GM21576 (cell line): ENCODE measurements around the gene HIPK2.
A peak's percentile ranks its signal among the peaks of the same experiment; 100 is the strongest.

Source experiments
- ATAC-seq: cut with Tn5 transposase; IDR thresholded peaks from one replicate; pipeline ENCODE4 v1.9.1; 2021; ENCODE audit warnings: mild to moderate bottlenecking, moderate library complexity; ENCODE audit not compliant: unreplicated experiment

The HIPK2 gene

DNA sequence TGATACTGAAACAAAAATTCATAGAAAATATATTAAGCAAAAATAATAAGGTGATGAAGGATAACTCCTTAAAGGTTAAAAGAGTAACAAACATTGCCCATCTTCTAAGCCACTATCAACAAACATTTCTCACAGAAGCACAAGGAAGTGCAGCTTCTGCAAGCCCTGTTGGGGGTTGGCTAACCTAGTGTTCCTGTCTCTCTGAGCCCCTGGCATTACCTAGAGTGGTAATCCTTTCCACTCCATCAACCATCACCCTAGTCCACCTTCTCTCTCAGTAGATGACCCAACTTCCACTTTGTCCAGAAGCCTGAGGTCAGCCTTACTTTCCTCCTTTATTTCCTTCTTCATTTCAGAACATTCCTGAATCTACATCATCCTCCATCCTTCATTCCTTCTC is 59.7 kb downstream of the HIPK2 start:
- ATAC-seq: no peak

DNA sequence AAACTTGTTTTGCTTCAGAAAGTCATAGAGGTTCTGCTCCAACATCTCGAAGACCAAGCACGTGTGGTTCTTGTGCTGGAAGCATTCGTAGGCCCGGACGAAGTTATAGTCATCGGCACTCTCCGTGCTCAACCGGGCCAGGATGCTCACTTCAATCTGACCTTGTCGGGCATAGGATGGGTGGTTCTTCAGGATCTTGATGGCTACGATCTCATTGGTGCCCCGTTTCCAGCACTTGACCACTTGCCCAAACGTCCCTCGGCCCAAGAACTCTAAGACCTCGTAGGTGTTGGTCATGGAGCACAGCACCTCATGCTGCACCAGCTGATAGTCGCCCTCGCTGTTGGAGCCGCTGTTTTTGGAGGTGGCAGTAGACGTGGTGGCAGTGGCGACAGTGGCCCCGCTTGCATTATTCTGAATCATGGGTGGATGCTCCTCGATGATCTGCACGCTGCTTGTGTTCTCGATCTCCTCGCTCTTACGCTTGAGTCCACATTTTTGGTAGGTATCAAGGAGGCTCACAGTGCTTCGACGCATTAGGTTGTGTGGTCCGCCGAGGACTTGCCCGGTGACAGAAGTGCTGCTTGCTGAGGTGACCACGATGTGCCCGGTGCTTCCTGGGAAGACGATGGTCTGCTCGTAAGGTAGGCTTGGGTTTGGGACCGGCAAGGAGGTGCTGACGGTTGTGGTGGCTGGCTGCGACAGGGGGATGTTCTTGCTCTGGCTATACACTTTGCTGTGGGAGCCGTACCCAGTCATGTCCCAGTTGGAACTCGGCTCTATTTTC is 61.4 kb downstream of the HIPK2 start:
- ATAC-seq: no peak

DNA sequence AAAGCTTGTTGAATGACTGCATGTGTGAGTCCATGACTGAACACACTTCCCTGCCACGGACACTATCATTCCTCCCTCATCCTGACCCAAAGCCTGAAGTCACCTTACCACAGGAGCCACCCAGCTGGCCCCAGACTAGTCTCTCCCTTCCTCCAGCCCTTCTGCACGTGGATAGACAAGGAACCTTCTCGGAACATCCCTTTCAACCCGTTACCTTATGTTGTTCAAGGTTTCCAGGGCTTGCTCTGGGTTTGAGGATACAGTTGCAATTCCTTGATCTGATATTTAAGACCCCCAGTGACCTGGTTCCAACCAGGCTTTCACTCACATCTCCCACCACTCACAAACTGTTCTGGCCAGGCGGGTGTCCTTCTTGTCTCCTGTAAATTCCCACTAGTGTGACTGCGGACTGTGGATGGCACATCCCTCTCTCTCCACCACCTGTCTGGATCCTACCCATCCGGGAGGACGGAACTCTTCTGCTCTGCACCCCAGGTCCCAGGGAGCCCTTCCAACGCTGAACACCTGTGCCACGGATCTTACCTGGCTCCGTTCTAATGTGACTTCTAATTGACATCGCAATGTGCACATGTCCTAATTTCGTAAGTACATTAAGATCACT is 62.5 kb downstream of the HIPK2 start:
- ATAC-seq: no peak

DNA sequence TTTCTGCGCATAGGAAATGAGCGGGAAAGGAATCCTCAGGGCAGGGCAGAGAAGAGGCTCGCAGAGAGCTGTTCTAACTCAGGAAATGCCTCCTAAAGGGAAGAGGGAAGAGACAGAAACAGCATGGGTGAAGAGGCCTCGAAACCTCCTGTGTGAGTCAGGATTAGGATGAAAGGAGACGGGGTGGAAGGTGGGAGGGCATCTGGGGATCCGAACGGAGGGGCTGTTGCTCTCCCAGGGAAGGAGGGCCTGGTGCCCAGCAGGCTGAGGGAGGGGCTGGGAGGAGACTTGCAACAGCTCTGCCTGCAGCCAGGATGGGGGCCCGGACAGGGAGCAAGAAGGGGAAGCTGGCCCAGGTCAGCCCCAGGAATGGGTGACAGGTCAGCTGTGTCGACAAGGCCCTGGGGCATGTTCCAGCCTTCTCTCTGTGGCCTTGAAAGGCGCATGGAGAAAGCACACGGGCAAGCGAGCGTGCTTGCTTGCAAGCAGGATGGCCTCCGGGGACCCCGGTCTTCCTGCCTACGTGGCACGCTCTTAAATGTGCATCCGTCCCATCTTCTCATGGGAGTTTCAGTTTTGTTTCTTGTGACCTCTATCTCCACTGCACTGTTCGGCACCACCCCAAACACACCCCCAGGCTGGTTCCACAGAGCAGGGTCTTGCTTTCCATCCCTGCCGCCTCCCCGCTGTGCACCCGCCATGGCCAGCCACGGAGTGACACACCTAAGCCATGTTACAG is 63.5 kb downstream of the HIPK2 start:
- peak; percentile 95 for ATAC-seq

- no peak for ATAC-seq
Measured at GRCh38 chr7:139713526-139714162, 64.2 kb downstream of the HIPK2 start.

- ATAC-seq: no peak
Measured at GRCh38 chr7:139713061-139713460, 64.7 kb downstream of the HIPK2 start.

- no peak for ATAC-seq
Measured at GRCh38 chr7:139711991-139712743, 65.6 kb downstream of the HIPK2 start.

- no peak for ATAC-seq
Measured at GRCh38 chr7:139710036-139710435, 67.8 kb downstream of the HIPK2 start.

DNA sequence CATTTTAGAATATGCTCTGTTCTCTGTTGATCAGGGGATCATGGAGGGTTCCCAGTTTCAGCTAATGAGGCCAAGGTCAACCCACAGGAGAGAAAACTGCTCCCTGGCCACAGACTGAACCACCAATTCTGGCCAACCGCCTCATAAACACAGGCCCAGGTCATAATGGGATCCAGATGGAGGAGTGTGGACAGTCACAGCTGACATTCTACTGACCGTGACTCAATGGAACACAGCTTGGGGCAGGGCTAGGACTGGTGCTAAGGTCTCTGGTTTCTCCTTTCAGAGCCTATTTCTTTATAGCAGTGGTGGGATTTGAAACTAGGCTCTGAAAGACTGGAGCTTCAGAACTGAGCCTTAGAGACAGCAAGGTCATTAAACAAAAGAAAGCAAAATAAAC is 68.3 kb downstream of the HIPK2 start:
- no peak for ATAC-seq

- peak; percentile 86 for ATAC-seq
Measured at GRCh38 chr7:139708541-139708940, 69.3 kb downstream of the HIPK2 start.

DNA sequence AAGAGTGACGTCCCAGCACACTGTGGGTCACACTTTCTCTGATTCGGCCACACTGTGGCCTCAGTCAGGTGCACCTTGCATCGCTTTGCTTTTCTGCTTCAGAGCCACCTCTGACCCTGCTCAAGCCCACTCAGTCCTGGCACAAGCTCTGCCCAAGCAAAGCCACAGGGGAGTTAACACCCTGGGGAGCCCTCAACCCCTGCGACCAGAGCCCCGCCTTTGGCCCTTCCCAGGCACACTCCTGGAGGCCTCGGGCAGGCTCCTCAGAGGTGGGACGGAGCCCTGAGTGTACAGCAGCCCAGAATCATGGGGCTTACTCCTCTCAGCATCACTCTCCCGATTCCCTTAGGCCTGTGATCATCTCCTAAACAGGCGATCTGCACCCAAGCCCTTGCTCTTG is 71.0 kb downstream of the HIPK2 start:
- ATAC-seq: no peak

GRCh38 chr7:139704308-139704879 is 73.4 kb downstream of the HIPK2 start:
- ATAC-seq: no peak

- peak; percentile 14 for ATAC-seq
Measured at GRCh38 chr7:139703487-139704307, 74.1 kb downstream of the HIPK2 start.

DNA sequence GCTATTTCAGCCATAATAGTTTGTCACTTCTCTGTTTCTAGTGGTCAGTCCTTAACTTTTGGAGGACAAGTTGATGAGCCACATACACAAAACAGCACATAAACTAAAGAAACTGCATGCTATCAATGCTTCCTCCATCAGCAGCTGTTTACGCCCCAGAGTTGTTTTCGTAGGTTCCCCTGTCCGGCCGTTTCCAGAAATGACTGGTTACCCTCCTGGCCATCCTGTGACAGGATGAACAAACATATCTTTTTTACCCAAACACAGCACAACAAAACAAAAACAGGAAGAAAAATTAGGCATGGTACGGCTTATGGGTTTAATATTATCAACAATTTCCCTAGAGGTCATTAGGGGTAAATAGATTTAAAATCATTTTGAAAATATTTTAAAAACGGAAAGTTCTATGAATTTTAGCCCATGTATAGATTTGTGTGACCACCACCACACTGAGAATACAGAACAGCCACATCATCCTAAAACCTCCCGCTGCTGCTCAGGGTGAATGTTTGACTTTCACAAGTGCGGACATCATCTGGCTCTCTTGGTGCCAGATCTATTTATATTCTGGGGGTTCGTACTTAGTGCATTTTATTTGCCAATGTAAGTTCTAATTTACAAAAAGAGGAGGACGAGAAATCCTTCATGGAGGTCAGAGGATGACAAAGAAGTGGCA is 74.8 kb downstream of the HIPK2 start:
- peak; percentile 72 for ATAC-seq

- ATAC-seq: no peak
Measured at GRCh38 chr7:139702313-139702731, 75.5 kb downstream of the HIPK2 start.

- no peak for ATAC-seq
Measured at GRCh38 chr7:139701908-139702307, 75.9 kb downstream of the HIPK2 start.

DNA sequence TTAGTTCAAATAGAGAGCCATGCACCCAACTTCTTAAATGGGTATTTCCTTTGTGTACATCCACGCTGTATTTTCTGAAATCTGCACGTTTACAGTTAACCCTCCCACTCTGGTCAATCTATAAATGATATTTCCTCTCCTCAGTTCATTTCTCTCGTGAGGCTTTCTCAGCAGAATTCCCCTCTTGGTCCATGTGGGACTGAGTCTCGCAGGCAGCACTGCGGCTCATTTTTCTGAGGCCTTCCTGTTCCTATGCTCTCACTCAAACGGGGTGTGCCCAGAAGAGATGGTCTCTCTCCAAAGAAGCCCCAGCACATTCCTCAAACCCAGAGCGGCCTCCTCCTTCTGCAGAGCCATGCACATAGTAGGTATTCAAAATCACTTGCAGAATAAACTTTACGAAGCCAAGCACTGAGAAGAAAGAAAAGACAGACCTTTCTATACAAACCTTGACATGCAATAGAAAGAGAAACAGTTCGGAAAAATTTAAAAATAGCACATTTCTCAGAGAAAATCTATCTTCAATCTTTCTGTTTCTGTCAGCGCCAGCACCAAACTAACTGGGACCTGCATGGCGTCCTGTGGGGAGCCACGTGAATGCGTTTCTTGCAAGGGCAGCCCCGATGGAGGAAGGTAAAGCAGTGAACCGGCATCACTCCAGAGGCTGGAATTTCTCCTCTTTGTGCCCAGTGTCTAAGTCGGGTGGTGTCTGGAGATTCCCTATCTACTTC is 77.1 kb downstream of the HIPK2 start:
- no peak for ATAC-seq
